SK-N-SH (cell line): ENCODE measurements around the gene NNT. TPM values are rescaled to one million over a fixed set of nuclear protein-coding genes. Genes with fewer than 3 reads are reported as not detected.
"Not testable (repeated sequence)": the region's sequence is repeated elsewhere in the genome, so short reads cannot be mapped to it uniquely, and the experiment has no call there.

Source experiments
- CTCF ChIA-PET: fragments of 300-600, 350-600 bp; formaldehyde crosslinking; extraction: SDS; loops from one replicate; lab custom pipeline; 2021; lab: Yijun Ruan, JAX
- POLR2A ChIA-PET: fragments of 350-600 bp; sonication (Branson Sonifier 250); formaldehyde crosslinking; extraction: SDS; loops from one replicate; lab custom pipeline; 2020; ENCODE audit warnings: antibody characterized with exemption, inconsistent platforms; lab: Yijun Ruan, JAX
- DNase-seq: peaks from one replicate; pipeline ENCODE4 v3.0.0; 2012
- H2AFZ ChIP-seq: fragments of 200-600 bp; sonication (generic); 2 replicates; pipeline ENCODE4 v1.8.1; 2016; ENCODE audit warnings: antibody characterized with exemption, mild to moderate bottlenecking, low read depth
- H3F3A ChIP-seq: fragments of 200-600 bp; sonication (generic); replicated peaks from 2 replicates; pipeline ENCODE3; 2016; ENCODE audit warnings: antibody characterized with exemption, mild to moderate bottlenecking; ENCODE audit not compliant: insufficient read depth
- H3K27ac ChIP-seq, 2 experiments: fragments of 200-500 bp in 1 of 2; fragments of 200-600 bp in 1 of 2; sonication (Bioruptor generic) in 1 of 2; sonication (generic), shearing (Covaris generic) in 1 of 2; 2 replicates each; pipeline versions ENCODE4 v1.5.1 to v1.6.1; 2014 to 2016; ENCODE audit warnings: low read depth in 2 of 2, inconsistent platforms in 1 of 2, low read length in 1 of 2, mild to moderate bottlenecking in 1 of 2, mixed read lengths in 1 of 2
- H3K27me3 ChIP-seq: fragments of 200-600 bp; sonication (generic), shearing (Covaris generic); 2 replicates; pipeline ENCODE4 v1.6.1; 2016; ENCODE audit warnings: mixed run types; ENCODE audit not compliant: insufficient read depth
- H3K36me3 ChIP-seq, 2 experiments: fragments of 200-500 bp in 1 of 2; fragments of 200-600 bp in 1 of 2; sonication (Bioruptor generic) in 1 of 2; sonication (generic) in 1 of 2; replicated peaks in 1 of 2; 2 replicates each; pipeline versions ENCODE3 to v1.5.1; 2014 to 2016; ENCODE audit warnings: low read length in 1 of 2, mild to moderate bottlenecking in 1 of 2; ENCODE audit not compliant: insufficient read depth in 2 of 2, control insufficient read depth in 1 of 2
- H3K4me1 ChIP-seq, 2 experiments: fragments of 200-500 bp in 1 of 2; fragments of 200-600 bp in 1 of 2; sonication (Bioruptor generic) in 1 of 2; sonication (generic), shearing (Covaris generic) in 1 of 2; 2 replicates each; pipeline versions ENCODE4 v1.5.1 to v1.6.1; 2014 to 2016; ENCODE audit warnings: low read depth in 1 of 2, low read length in 1 of 2, mixed run types in 1 of 2; ENCODE audit not compliant: insufficient read depth in 2 of 2, control insufficient read depth in 1 of 2
- H3K4me2 ChIP-seq: fragments of 200-600 bp; sonication (generic), shearing (Covaris generic); 2 replicates; pipeline ENCODE4 v1.6.1; 2017; ENCODE audit warnings: mixed run types
- H3K4me3 ChIP-seq, 2 experiments: fragments of 200-500 bp in 1 of 2; fragments of 200-600 bp in 1 of 2; sonication (Bioruptor generic) in 1 of 2; sonication (generic), shearing (Covaris generic) in 1 of 2; 2 replicates each; pipeline versions ENCODE4 v1.5.1 to v1.8.1; 2014 to 2016; ENCODE audit warnings: low read depth in 2 of 2, inconsistent platforms in 1 of 2, low read length in 1 of 2, mild to moderate bottlenecking in 1 of 2, mixed read lengths in 1 of 2, moderate library complexity in 1 of 2
- H3K79me2 ChIP-seq: fragments of 200-600 bp; sonication (generic); 2 replicates; pipeline ENCODE4 v1.8.1; 2017; ENCODE audit warnings: mild to moderate bottlenecking; ENCODE audit not compliant: insufficient read depth
- H3K9ac ChIP-seq: fragments of 200-600 bp; sonication (generic); 2 replicates; pipeline ENCODE4 v1.6.1; 2017; ENCODE audit warnings: mixed run types
- H3K9me2 ChIP-seq: fragments of 200-600 bp; sonication (generic); 2 replicates; pipeline ENCODE4 v1.6.1; 2017; ENCODE audit warnings: mixed run types
- H3K9me3 ChIP-seq: fragments of 200-600 bp; sonication (generic); 2 replicates; pipeline ENCODE4 v1.6.1; 2017; ENCODE audit warnings: mixed run types, mild to moderate bottlenecking, moderate library complexity
- H4K20me1 ChIP-seq: fragments of 200-600 bp; sonication (generic); 2 replicates; pipeline ENCODE4 v1.6.1; 2017; ENCODE audit warnings: mild to moderate bottlenecking, mixed run types; ENCODE audit not compliant: insufficient read depth
- ELF1 ChIP-seq: IDR thresholded peaks from 2 replicates; pipeline ENCODE4 v1.4.0; 2012
- EP300 ChIP-seq, 2 experiments: IDR thresholded peaks; 2 replicates each; pipeline versions ENCODE4 v1.4.0 to v1.6.1; 2012; ENCODE audit warnings: borderline replicate concordance in 1 of 2, low read depth in 1 of 2, low read length in 1 of 2
- EZH2phosphoT487 ChIP-seq: fragments of 200-600 bp; sonication (generic); IDR thresholded peaks from 2 replicates; pipeline ENCODE4 v1.6.1; 2017; ENCODE audit warnings: low read depth, mixed run types, mild to moderate bottlenecking, antibody characterized with exemption, moderate library complexity, borderline replicate concordance
- GATA2 ChIP-seq: sonication (generic); formaldehyde crosslinking; IDR thresholded peaks from 2 replicates; pipeline ENCODE4 v1.5.0; 2020; ENCODE audit warnings: mild to moderate bottlenecking, missing genetic modification reagents
- JUND ChIP-seq: IDR thresholded peaks from 2 replicates; pipeline ENCODE4 v1.4.0; 2012
- NFIC ChIP-seq: IDR thresholded peaks from 2 replicates; pipeline ENCODE4 v1.4.0; 2012; ENCODE audit warnings: borderline replicate concordance
- NRF1 ChIP-seq: IDR thresholded peaks from 2 replicates; pipeline ENCODE4 v1.6.1; 2012; ENCODE audit warnings: low read depth, mild to moderate bottlenecking, low read length
- RAD21 ChIP-seq: IDR thresholded peaks from 2 replicates; pipeline ENCODE4 v1.6.1; 2012; ENCODE audit warnings: mild to moderate bottlenecking, low read length
- RFX5 ChIP-seq: IDR thresholded peaks from 2 replicates; pipeline ENCODE4 v1.6.1; 2012; ENCODE audit warnings: mild to moderate bottlenecking, improper control_type of control experiment, low read length
- TAF1 ChIP-seq: IDR thresholded peaks from 2 replicates; pipeline ENCODE4 v1.6.1; 2012; ENCODE audit warnings: low read depth, mild to moderate bottlenecking, low read length, moderate library complexity, borderline replicate concordance
- TEAD4 ChIP-seq: IDR thresholded peaks from 2 replicates; pipeline ENCODE4 v1.4.0; 2012; ENCODE audit warnings: mild to moderate bottlenecking, borderline replicate concordance; ENCODE audit not compliant: insufficient read depth
- YY1 ChIP-seq: IDR thresholded peaks from 2 replicates; pipeline ENCODE4 v1.4.0; 2012; ENCODE audit warnings: low read depth, mild to moderate bottlenecking
- WGBS: methylation state at CpG from one replicate; pipeline ENCODE4 v1.1.6; 2017; ENCODE audit warnings: low lambda C conversion rate; 5-methylcytosine and 5-hydroxymethylcytosine counted together
- polyA plus RNA-seq, 3 experiments: library from polyadenylated mRNA; depleted of rRNA; stranded (reverse); fragments of >200 nt; gene quantifications; 2 replicates each; pipeline ENCODE4 v1.2.3, GENCODE V29; 2012
- TF ChIP-seq, protein P1 (sequence below): IDR thresholded peaks from 2 replicates; pipeline ENCODE4 v1.4.0; 2012; ENCODE audit warnings: low read depth, borderline replicate concordance
- TF ChIP-seq, protein P2 (sequence below): fragments of 200-600 bp; sonication (generic); IDR thresholded peaks from 2 replicates; pipeline ENCODE4 v1.6.1; 2017; ENCODE audit warnings: antibody characterized with exemption, mild to moderate bottlenecking, moderate library complexity
- TF ChIP-seq, protein P3 (sequence below): IDR thresholded peaks from 2 replicates; pipeline ENCODE4 v1.4.0; 2012; ENCODE audit warnings: low read depth
- TF ChIP-seq, protein P4 (sequence below): IDR thresholded peaks from 2 replicates; pipeline ENCODE4 v1.4.0; 2012; ENCODE audit warnings: low read depth, borderline replicate concordance
- TF ChIP-seq, protein P5 (sequence below): IDR thresholded peaks from 2 replicates; pipeline ENCODE4 v1.6.1; 2012; ENCODE audit warnings: mild to moderate bottlenecking, low read depth, low read length, moderate library complexity
- TF ChIP-seq, protein P6 (sequence below): IDR thresholded peaks from 2 replicates; pipeline ENCODE4; 2012

Gene NNT
- polyA plus RNA-seq, 1 of the 3 experiments (the other 2 are of a cell fraction), result 21.9 TPM

DNA sequence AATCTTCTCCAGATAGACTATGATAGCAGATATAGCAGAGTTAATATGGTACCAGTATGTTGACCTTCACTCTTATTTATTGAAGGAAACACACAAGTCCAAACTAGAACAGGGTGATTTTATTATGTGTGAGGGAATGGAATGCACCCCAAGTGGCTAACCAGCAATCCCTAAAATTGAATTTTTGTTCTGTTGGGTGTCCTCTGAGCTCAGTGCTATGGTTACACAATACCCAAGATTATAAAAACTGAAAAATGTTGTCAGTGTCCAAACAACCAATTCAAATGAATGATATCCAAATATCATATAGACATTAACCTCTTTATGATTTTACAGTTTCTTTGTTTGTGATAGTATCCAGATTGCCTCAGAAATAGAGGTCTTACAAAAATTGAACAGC is 60.9 kb downstream of the NNT start (continued):
- TF ChIP-seq GATA2 (CRISPR knock-in tag) (no peak), EZH2phosphoT487 (no peak)
- TF ChIP-seq, protein P1, sequence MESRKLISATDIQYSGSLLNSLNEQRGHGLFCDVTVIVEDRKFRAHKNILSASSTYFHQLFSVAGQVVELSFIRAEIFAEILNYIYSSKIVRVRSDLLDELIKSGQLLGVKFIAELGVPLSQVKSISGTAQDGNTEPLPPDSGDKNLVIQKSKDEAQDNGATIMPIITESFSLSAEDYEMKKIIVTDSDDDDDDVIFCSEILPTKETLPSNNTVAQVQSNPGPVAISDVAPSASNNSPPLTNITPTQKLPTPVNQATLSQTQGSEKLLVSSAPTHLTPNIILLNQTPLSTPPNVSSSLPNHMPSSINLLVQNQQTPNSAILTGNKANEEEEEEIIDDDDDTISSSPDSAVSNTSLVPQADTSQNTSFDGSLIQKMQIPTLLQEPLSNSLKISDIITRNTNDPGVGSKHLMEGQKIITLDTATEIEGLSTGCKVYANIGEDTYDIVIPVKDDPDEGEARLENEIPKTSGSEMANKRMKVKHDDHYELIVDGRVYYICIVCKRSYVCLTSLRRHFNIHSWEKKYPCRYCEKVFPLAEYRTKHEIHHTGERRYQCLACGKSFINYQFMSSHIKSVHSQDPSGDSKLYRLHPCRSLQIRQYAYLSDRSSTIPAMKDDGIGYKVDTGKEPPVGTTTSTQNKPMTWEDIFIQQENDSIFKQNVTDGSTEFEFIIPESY, result no peak

DNA sequence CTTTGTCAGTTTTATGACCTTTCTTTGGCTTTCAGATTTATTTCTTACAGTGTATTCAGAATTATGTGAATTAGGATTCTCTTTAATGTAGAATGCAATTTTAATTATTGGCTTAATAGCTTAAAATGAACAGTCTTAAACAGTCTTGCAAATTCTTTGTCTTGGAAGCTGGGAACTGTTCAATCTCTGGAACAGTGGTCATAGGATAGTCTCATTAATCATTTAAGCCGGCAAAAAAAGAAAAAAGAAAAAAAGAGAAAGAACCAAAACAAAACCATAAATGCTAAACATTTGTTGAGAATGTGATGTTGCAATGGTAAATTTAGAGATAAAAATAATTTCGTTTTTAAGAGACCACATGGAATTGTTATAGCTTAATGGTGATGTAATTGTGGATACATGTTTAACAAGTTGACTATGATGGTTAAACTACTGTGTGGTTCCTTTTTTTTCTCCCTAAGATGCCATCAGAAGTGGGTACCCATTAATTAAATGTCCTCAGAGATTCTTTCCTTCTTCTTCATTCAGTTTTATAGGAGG is 61.6 kb downstream of the NNT start:
- Histone ChIP-seq H3K9me2 (no peaks in the 10 kb centered on the region), H3K4me2 (no peak overlapping the region), H3K4me1 (no peaks in the 10 kb centered on the region)
- POLR2A ChIA-PET, result no interaction called here
- CTCF ChIA-PET, result no interaction called here
- TF ChIP-seq ELF1, result no peak
- TF ChIP-seq RAD21, result no peak
- no peak for TF ChIP-seq TEAD4
- TF ChIP-seq TAF1, result no peak
- no peak for TF ChIP-seq NRF1
- TF ChIP-seq EP300 (IDR thresholded peaks at IDR 0.05; ENCODE audit: borderline replicate concordance in 1 of 2, low read depth in 1 of 2, low read length in 1 of 2), result no peak
- TF ChIP-seq NFIC, result no peak
- TF ChIP-seq, protein P2, sequence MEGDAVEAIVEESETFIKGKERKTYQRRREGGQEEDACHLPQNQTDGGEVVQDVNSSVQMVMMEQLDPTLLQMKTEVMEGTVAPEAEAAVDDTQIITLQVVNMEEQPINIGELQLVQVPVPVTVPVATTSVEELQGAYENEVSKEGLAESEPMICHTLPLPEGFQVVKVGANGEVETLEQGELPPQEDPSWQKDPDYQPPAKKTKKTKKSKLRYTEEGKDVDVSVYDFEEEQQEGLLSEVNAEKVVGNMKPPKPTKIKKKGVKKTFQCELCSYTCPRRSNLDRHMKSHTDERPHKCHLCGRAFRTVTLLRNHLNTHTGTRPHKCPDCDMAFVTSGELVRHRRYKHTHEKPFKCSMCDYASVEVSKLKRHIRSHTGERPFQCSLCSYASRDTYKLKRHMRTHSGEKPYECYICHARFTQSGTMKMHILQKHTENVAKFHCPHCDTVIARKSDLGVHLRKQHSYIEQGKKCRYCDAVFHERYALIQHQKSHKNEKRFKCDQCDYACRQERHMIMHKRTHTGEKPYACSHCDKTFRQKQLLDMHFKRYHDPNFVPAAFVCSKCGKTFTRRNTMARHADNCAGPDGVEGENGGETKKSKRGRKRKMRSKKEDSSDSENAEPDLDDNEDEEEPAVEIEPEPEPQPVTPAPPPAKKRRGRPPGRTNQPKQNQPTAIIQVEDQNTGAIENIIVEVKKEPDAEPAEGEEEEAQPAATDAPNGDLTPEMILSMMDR, result no peak
- TF ChIP-seq JUND, result no peak
- TF ChIP-seq YY1, result no peak
- TF ChIP-seq, protein P3, sequence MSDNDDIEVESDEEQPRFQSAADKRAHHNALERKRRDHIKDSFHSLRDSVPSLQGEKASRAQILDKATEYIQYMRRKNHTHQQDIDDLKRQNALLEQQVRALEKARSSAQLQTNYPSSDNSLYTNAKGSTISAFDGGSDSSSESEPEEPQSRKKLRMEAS, result no peak
- no peak for TF ChIP-seq RFX5
- TF ChIP-seq, protein P4, sequence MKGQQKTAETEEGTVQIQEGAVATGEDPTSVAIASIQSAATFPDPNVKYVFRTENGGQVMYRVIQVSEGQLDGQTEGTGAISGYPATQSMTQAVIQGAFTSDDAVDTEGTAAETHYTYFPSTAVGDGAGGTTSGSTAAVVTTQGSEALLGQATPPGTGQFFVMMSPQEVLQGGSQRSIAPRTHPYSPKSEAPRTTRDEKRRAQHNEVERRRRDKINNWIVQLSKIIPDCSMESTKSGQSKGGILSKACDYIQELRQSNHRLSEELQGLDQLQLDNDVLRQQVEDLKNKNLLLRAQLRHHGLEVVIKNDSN, result no peak
- TF ChIP-seq EZH2phosphoT487, result no peak
- TF ChIP-seq, protein P5, sequence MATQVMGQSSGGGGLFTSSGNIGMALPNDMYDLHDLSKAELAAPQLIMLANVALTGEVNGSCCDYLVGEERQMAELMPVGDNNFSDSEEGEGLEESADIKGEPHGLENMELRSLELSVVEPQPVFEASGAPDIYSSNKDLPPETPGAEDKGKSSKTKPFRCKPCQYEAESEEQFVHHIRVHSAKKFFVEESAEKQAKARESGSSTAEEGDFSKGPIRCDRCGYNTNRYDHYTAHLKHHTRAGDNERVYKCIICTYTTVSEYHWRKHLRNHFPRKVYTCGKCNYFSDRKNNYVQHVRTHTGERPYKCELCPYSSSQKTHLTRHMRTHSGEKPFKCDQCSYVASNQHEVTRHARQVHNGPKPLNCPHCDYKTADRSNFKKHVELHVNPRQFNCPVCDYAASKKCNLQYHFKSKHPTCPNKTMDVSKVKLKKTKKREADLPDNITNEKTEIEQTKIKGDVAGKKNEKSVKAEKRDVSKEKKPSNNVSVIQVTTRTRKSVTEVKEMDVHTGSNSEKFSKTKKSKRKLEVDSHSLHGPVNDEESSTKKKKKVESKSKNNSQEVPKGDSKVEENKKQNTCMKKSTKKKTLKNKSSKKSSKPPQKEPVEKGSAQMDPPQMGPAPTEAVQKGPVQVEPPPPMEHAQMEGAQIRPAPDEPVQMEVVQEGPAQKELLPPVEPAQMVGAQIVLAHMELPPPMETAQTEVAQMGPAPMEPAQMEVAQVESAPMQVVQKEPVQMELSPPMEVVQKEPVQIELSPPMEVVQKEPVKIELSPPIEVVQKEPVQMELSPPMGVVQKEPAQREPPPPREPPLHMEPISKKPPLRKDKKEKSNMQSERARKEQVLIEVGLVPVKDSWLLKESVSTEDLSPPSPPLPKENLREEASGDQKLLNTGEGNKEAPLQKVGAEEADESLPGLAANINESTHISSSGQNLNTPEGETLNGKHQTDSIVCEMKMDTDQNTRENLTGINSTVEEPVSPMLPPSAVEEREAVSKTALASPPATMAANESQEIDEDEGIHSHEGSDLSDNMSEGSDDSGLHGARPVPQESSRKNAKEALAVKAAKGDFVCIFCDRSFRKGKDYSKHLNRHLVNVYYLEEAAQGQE, result no peak
- TF ChIP-seq, protein P6, sequence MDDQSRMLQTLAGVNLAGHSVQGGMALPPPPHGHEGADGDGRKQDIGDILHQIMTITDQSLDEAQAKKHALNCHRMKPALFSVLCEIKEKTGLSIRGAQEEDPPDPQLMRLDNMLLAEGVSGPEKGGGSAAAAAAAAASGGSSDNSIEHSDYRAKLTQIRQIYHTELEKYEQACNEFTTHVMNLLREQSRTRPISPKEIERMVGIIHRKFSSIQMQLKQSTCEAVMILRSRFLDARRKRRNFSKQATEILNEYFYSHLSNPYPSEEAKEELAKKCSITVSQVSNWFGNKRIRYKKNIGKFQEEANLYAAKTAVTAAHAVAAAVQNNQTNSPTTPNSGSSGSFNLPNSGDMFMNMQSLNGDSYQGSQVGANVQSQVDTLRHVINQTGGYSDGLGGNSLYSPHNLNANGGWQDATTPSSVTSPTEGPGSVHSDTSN, result no peak
- TF ChIP-seq, all 33 proteins: peak for 0
- Histone ChIP-seq H3F3A (peaks cover 10% of the 10 kb centered on the region), H3K27ac (no peak overlapping the region), H4K20me1 (no peaks in the 10 kb centered on the region), H3K9ac (no peak overlapping the region), H3K4me3 (no peak overlapping the region), H3K27me3 (no peaks in the 10 kb centered on the region), H2AFZ (no peak overlapping the region), H3K36me3 (peaks cover 15 to 18% of the 10 kb centered on the region in 2 experiments), H3K79me2 (no peaks in the 10 kb centered on the region), H3K9me3 (no peaks in the 10 kb centered on the region)
- no peak for DNase-seq
- WGBS, result 57% methylated on average over 2 of the region's 2 CpGs

DNA sequence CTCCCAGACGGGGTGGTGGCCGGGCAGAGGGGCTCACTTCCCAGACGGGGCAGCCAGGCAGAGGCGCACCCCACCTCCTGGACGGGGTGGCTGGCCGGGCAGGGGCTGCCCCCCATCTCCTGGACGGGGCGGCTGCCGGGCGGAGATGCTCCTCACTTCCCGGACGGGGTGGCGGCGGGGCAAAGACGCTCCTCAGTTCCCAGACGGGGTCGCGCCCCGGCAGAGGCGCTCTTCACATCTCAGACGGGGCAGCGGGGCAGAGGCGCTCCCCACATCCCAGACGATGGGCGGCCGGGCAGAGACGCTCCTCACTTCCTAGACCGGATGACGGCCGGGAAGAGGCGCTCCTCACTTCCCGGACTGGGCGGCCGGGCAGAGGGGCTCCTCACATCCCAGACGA is 62.8 kb downstream of the NNT start:
- POLR2A ChIA-PET, H3K79me2 ChIP-seq, H3K36me3 ChIP-seq, H3K9me2 ChIP-seq, H3K9me3 ChIP-seq, H3F3A ChIP-seq, H3K27me3 ChIP-seq, H3K9ac ChIP-seq, H2AFZ ChIP-seq, CTCF ChIA-PET, H3K4me3 ChIP-seq, H3K4me1 ChIP-seq, DNase-seq, H4K20me1 ChIP-seq, H3K4me2 ChIP-seq, H3K27ac ChIP-seq: not testable (repeated sequence)
- 96% methylated on average over 5 of the region's 35 CpGs for WGBS
